Gastroesophageal sphincter (tissue), 3 donors: ENCODE data around the gene KLHDC8B.

ENCODE experiments used
- CTCF ChIP-seq, 4 experiments: fragments of 200-600 bp in 2 of 4; fragments of 450-650 bp in 2 of 4; sonication (generic) in 1 of 4; IDR thresholded peaks; one replicate each; pipeline ENCODE4 v1.5.1; 2017 to 2019; ENCODE audit warnings: antibody characterized with exemption in 4 of 4, mild to moderate bottlenecking in 2 of 4, moderate library complexity in 2 of 4
- POLR2A ChIP-seq, 2 donors: fragments of 450-650 bp; IDR thresholded peaks; one replicate each; pipeline ENCODE4 v1.6.1; 2017; ENCODE audit warnings: antibody characterized with exemption in 2 of 2, mild to moderate bottlenecking in 2 of 2, moderate library complexity in 1 of 2
- POLR2AphosphoS5 ChIP-seq: sonication (generic); formaldehyde crosslinking; IDR thresholded peaks from one replicate; pipeline ENCODE4 v1.6.1; 2017; ENCODE audit warnings: antibody characterized with exemption

- no peak for TF ChIP-seq CTCF (IDR thresholded peaks at IDR 0.05)
- TF ChIP-seq POLR2AphosphoS5 = no peak
- TF ChIP-seq POLR2A (IDR thresholded peaks at IDR 0.05) = no peak
Measured at GRCh38 chr3:49132073-49132436, 39.3 kb upstream of the KLHDC8B start.
